Kidney tubule cell (primary cell): Measurements from ENCODE around the gene OVCA2.

Experiments
- DNase-seq: peaks from one replicate; pipeline ENCODE4 v3.0.0-alpha.2; 2018; ENCODE audit warnings: low spot score

The OVCA2 gene

GRCh38 chr17:2086306-2086705 is 44.5 kb downstream of the OVCA2 start:
- DNase-seq, result no peak

- DNase-seq, result no peak
Observed at GRCh38 chr17:2087597-2088211, 45.9 kb downstream of the OVCA2 start.

GRCh38 chr17:2089021-2089422 is 47.2 kb downstream of the OVCA2 start:
- no peak for DNase-seq

GRCh38 chr17:2090210-2090641 is 48.4 kb downstream of the OVCA2 start:
- no peak for DNase-seq

GRCh38 chr17:2090804-2091534 is 49.1 kb downstream of the OVCA2 start:
- DNase-seq, result peak; percentile 85

GRCh38 chr17:2092253-2092652 is 50.4 kb downstream of the OVCA2 start:
- no peak for DNase-seq
